LNCAP (cell line): Measurements from ENCODE around the gene MLN.
A peak's percentile ranks its signal among the peaks of the same experiment; 100 is the strongest.

Source experiments
- CTCF ChIP-seq: fragments of 450-650 bp; IDR thresholded peaks from 2 replicates; pipeline ENCODE4 v1.5.1; 2017; ENCODE audit warnings: mild to moderate bottlenecking

MLN gene

GRCh38 chr6:33823806-33824205 is 20.0 kb upstream of the MLN start:
- no peak for TF ChIP-seq CTCF

GRCh38 chr6:33822575-33823395 is 19.0 kb upstream of the MLN start:
- TF ChIP-seq CTCF, result peak; percentile 19; the same call in 1 of the 2 replicates

GRCh38 chr6:33820784-33821520 is 17.1 kb upstream of the MLN start:
- TF ChIP-seq CTCF, result no peak

GRCh38 chr6:33820243-33820642 is 16.4 kb upstream of the MLN start:
- TF ChIP-seq CTCF, result no peak

- no peak for TF ChIP-seq CTCF
These were observed 15.2 kb upstream of the MLN start for GRCh38 chr6:33819021-33819420.

GRCh38 chr6:33818293-33818692 is 14.5 kb upstream of the MLN start:
- no peak for TF ChIP-seq CTCF

- no peak for TF ChIP-seq CTCF
These were observed 13.7 kb upstream of the MLN start for GRCh38 chr6:33817489-33817888.
